A172 (cell line): ENCODE measurements around the gene RBFOX1. TPM values are rescaled to one million over a fixed set of nuclear protein-coding genes. Genes with fewer than 3 reads are reported as not detected.

ENCODE experiments used
- DNase-seq: peaks from one replicate; pipeline ENCODE4 v3.0.0-alpha.2; 2015; ENCODE audit warnings: low spot score
- total RNA-seq: library from RNA; depleted of rRNA; stranded (reverse); fragments of >200 nt; shearing (Covaris generic); gene quantifications from 2 replicates; pipeline ENCODE4 v1.2.3, GENCODE V29; 2014

The RBFOX1 gene
- total RNA-seq, 1 experiment from 2014 or later: not detected

DNA sequence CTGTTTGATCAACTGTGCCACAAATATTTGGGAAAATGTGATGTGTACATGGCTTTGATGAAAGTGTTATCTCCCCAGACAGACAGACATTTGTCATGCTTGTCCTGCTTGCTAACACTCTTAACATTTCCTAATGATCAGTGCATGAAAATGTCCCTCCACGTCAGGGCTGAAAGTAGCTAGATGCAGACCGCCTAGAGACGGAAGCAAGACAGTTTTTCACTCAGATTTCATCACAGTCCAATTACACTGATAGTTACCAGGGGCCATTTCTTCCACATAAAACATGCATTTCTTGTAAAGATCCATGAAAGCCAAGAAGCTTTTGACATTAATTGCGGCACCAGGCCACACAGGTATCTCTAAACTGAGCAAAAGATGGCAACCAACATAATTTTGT, 347.7 kb downstream of the RBFOX1 start:
- no peak for DNase-seq

DNA sequence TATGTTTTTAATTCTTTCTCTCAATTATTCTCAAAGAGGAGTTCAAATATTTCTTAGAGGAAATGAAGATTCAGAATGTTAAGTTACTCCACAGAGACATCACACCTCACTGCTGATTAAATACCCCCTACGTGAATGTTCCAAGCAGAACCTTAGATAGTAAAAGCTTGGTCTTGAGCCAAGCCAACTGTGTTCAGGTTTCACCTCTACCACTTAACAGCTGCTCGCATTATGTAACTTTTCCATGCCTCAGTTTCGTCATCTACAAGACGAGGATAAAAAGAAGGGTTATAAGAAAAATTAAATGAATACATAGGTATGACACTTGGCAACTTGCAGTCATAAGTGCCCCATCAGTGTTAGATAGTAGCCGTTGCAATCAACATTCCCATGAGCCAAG, 356.2 kb downstream of the RBFOX1 start:
- DNase-seq: no peak

- no peak for DNase-seq
Measured at GRCh38 chr16:7689234-7689633, 356.6 kb downstream of the RBFOX1 start.

DNA sequence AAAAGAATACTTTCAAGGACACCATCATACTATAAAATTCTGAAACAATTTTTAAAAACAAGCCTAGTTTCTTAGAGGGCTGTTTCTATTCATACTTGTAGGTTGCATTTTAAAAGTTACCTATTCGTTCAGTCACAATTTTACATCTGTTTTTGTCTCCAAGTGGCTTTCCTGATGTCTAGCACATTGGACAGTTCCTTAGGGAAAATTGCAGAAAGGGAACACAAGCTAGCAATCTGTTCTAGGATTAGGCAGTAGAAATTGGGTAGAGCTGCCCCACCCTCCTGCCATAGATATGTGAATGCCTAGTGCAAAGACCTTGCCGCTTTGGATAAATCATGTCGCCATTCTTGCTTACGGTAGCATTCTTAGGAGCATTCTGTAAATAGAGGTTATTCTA, 358.9 kb downstream of the RBFOX1 start:
- DNase-seq: no peak

DNA sequence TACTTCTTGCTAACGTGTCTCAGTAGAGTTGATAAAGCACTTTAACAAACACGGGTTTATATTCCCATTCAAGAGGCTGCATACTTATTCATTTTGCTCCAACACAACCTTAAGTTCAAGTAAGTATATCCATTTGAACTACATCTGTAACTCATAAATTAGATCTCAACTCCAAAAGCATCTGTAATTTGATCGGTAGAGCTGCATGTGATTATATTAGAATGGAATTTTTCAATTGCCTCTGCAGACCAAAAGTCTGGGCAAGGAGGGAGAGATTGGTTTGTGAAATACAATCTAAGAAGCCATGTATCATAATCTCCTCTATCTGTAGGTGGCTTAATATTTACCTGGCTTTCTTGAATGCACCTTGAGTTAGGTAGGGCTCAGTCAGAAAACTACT, 371.0 kb downstream of the RBFOX1 start:
- no peak for DNase-seq

- no peak for DNase-seq
Measured at GRCh38 chr16:7705885-7706284, 373.2 kb downstream of the RBFOX1 start.

DNA sequence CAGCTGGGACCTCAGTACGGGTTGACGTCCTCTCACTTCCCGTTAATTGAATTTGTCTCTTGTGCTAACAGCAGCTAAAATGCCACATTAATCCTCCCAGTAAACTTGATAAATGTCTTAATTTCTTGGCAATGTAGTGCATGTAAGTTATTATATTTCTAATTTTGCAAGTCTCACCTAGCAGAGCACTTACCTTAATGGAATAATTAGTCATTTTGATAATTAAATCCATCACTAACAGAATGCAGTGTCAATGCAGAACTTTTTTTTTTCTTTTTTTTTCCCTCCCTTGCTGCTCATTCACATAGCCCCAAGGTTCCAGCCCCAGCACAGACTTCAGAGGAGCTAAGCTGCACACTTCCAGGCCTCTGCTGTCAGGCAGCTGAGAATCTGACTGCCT, 376.5 kb downstream of the RBFOX1 start:
- DNase-seq: no peak

DNA sequence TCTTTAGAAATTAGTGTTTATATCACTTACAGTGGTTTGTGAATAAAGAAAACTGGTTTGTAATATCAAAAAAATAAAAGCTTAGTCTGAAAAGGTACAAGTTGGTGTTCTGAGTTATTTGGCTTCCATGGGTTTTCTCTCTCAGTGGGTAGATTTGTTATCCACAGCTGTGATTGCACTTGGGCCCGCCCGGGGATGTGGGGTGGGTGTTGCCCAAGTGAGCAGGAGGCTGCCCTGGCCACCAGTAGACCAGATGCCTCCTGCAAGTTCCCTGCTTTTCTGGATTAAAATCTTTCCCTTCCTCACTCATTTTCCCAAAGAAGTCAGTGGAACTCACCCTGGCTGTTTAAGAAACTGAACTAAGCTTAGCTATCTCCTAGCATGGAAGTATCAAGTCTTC, 380.6 kb downstream of the RBFOX1 start:
- DNase-seq: no peak

GRCh38 chr16:7714775-7715174, 382.1 kb downstream of the RBFOX1 start:
- no peak for DNase-seq

GRCh38 chr16:7716660-7717550, 384.3 kb downstream of the RBFOX1 start:
- DNase-seq: no peak

DNA sequence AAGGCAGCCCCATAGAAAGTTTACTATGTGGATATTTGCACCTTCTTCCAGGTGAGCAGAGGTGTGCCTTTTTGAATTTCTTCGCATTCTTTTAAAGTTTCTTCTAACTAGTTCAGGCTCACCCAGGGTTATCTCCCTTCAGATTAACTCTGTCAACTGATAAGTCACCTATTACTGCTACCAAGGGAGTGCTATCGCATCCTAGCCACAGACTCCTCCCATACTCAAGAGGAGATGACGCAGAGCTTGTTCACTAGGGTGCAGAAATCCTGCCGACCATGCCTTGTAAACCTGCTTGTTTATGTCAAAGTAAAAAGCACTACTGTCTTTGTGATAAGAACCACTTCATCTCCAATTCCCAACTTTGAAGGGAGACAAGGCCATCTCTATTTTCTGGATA, 390.1 kb downstream of the RBFOX1 start:
- no peak for DNase-seq

- DNase-seq: no peak
Measured at GRCh38 chr16:7731141-7731540, 398.5 kb downstream of the RBFOX1 start.

DNA sequence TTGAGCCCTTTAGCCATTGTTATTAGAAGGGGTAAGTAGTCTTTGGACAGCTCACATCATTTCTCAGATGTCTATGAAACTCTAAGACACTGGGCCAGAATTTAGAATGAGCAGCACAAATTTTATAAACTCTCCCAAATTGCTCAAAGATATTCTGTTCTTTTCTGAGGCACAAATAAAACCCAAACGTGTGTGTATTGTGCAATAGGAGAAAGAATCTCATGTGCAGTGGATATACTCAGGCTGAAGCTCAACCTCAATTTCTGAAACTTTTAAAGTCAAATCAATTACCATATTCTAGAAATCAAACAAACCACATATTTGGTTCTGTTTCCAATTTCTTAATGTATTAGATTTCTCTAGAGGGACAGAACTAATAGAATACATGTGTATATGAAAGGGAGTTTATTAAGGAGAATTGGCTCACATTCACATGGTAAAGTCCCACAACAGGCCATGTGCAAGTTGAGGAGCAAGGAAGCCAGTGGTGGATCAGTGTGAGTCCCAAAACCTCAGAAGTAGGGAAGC, 403.6 kb downstream of the RBFOX1 start:
- no peak for DNase-seq

DNA sequence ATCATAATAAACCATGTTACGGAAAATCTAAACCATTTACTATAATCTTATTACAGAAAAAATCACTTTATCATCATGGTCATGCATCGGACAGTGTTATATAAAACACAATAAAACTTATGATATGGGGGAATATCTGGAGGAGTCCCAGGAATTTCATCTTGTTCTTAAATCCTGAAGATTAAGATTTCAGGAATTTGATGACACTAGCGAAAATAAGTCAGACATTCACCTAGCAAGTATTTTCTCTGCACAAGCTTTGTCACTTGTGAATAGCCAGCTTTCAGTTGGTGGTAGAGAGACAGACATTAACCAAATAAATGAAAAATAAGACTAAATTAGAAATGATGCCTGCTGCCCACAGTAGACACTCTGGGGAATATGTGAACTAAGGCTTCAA, 410.0 kb downstream of the RBFOX1 start:
- DNase-seq: no peak

GRCh38 chr16:7744546-7745264, 412.1 kb downstream of the RBFOX1 start:
- no peak for DNase-seq

GRCh38 chr16:7745276-7745675, 412.6 kb downstream of the RBFOX1 start:
- DNase-seq: no peak

- DNase-seq: no peak
Measured at GRCh38 chr16:7746941-7747340, 414.3 kb downstream of the RBFOX1 start.

DNA sequence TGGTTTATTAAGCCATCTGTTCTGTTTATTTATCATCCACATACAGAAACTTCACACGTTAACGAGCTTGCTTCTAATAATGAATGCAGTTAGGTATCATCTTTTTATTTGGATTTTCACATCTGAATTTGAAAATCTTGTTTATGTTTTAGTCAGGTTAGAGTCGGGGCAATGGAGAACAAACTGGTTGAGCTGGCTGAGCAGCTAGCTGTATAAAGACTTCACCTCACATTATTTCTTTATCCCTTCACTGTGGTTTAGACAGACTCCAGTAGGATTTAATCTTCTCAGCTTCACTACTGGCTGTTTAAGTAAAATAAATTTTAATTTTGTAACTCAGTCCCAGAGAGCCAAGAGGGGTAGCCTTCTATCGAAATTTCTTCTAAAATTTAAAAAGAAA, 415.9 kb downstream of the RBFOX1 start:
- DNase-seq: no peak

DNA sequence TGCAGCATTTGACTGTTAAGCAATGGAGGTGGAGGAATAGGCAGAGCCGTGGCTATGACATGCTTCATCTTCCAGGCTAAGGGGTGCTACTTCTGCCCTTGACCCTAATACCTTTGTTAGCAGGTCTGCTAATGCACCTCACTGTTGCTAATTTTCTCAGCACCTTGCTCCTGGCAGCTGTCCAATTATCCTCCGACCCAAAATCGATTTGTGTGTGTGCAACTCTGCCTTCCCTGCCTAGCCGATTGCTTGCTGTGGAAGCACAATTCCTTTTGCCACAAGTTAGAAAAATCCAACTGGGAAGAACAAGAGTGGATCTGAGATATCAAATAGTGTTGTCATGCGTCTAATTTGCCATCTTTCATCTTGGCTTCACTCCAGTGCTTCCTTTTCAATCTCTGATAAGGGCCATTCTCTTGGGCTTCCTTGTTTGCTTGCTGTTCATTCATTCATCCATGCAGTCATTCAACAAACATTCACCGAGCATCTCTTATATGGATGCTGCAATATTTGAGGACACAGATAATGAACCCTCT, 422.8 kb downstream of the RBFOX1 start:
- no peak for DNase-seq
